ENCODE results near the gene SOX8.
"Not testable (repeated sequence)": the region's sequence is repeated elsewhere in the genome, so short reads cannot be mapped to it uniquely, and the experiment has no call there.

SOX8 gene

GRCh38 chr16:1008085-1008484, 26.5 kb downstream of the SOX8 start:
- no peak for DNase-seq

GRCh38 chr16:1009358-1010150, 28.0 kb downstream of the SOX8 start:
- DNase-seq, result no peak

- DNase-seq, result no peak
Observed at GRCh38 chr16:1010251-1010650, 28.7 kb downstream of the SOX8 start.

GRCh38 chr16:1010815-1011214, 29.2 kb downstream of the SOX8 start:
- DNase-seq, result no peak

GRCh38 chr16:1011316-1012082, 29.9 kb downstream of the SOX8 start:
- DNase-seq, result no peak

GRCh38 chr16:1012135-1012534, 30.6 kb downstream of the SOX8 start:
- DNase-seq, result no peak

GRCh38 chr16:1012722-1013592, 31.4 kb downstream of the SOX8 start:
- DNase-seq, result no peak

GRCh38 chr16:1013593-1013900, 32.0 kb downstream of the SOX8 start:
- DNase-seq, result no peak

- no peak for DNase-seq
Observed at GRCh38 chr16:1014221-1014620, 32.7 kb downstream of the SOX8 start.

- no peak for DNase-seq
Observed at GRCh38 chr16:1014771-1015495, 33.4 kb downstream of the SOX8 start.

GRCh38 chr16:1018447-1019198, 37.1 kb downstream of the SOX8 start:
- DNase-seq, result no peak

GRCh38 chr16:1019231-1020090, 37.9 kb downstream of the SOX8 start:
- peak; percentile 73 for DNase-seq

- no peak for DNase-seq
Observed at GRCh38 chr16:1020091-1020399, 38.5 kb downstream of the SOX8 start.

- no peak for DNase-seq
Observed at GRCh38 chr16:1020591-1020990, 39.0 kb downstream of the SOX8 start.

- DNase-seq, result no peak
Observed at GRCh38 chr16:1021553-1022160, 40.1 kb downstream of the SOX8 start.

- DNase-seq, result no peak
Observed at GRCh38 chr16:1022466-1022865, 40.9 kb downstream of the SOX8 start.

- no peak for DNase-seq
Observed at GRCh38 chr16:1024138-1024537, 42.6 kb downstream of the SOX8 start.

GRCh38 chr16:1025183-1025809, 43.7 kb downstream of the SOX8 start:
- not testable (repeated sequence) for DNase-seq

GRCh38 chr16:1026057-1026783, 44.6 kb downstream of the SOX8 start:
- DNase-seq, result no peak

All from right kidney (tissue), 1 donor.